Fibroblast of gingiva (primary cell): ENCODE measurements around the gene IGSF10.
"Not testable (repeated sequence)": the region's sequence is repeated elsewhere in the genome, so short reads cannot be mapped to it uniquely, and the experiment has no call there.

Experiments used
- DNase-seq: peaks from one replicate; pipeline ENCODE4 v3.0.0-alpha.2; 2011; ENCODE audit warnings: low read depth

Gene IGSF10

GRCh38 chr3:151460774-151461450 is at the start of gene IGSF10:
TSS of gene IGSF10 (minus strand) at chr3:151461061. CDS start at chr3:151458709, 2,352 bp downstream.
- DNase-seq = no peak

GRCh38 chr3:151509468-151510135 is 48.7 kb upstream of the IGSF10 start:
- DNase-seq = not testable (repeated sequence)

- DNase-seq = no peak
These were observed 43.7 kb upstream of the IGSF10 start for GRCh38 chr3:151504606-151505005.

GRCh38 chr3:151503074-151503473 is 42.2 kb upstream of the IGSF10 start:
- DNase-seq = no peak

- DNase-seq = peak; percentile 36
These were observed 41.2 kb upstream of the IGSF10 start for GRCh38 chr3:151501923-151502632.

GRCh38 chr3:151501171-151501922 is 40.5 kb upstream of the IGSF10 start:
- DNase-seq = peak; percentile 45

- no peak for DNase-seq
These were observed 38.3 kb upstream of the IGSF10 start for GRCh38 chr3:151499168-151499567.

- DNase-seq = no peak
These were observed 30.7 kb upstream of the IGSF10 start for GRCh38 chr3:151491525-151491924.

- not testable (repeated sequence) for DNase-seq
These were observed 27.0 kb upstream of the IGSF10 start for GRCh38 chr3:151487833-151488232.

- no peak for DNase-seq
These were observed 23.2 kb upstream of the IGSF10 start for GRCh38 chr3:151483961-151484520.

- no peak for DNase-seq
These were observed 22.6 kb upstream of the IGSF10 start for GRCh38 chr3:151483488-151483887.

- DNase-seq = no peak
These were observed 19.6 kb upstream of the IGSF10 start for GRCh38 chr3:151480492-151480891.

- no peak for DNase-seq
These were observed 18.6 kb upstream of the IGSF10 start for GRCh38 chr3:151479452-151479851.

GRCh38 chr3:151478335-151478697 is 17.5 kb upstream of the IGSF10 start:
- DNase-seq = peak; percentile 27

GRCh38 chr3:151477591-151478334 is 16.9 kb upstream of the IGSF10 start:
- DNase-seq = no peak

- no peak for DNase-seq
These were observed 15.6 kb upstream of the IGSF10 start for GRCh38 chr3:151476344-151477018.

- peak; percentile 46 for DNase-seq
These were observed 7.5 kb upstream of the IGSF10 start for GRCh38 chr3:151468284-151468917.

- DNase-seq = no peak
These were observed 6.2 kb upstream of the IGSF10 start for GRCh38 chr3:151467069-151467468.

- no peak for DNase-seq
These were observed 2.1 kb upstream of the IGSF10 start for GRCh38 chr3:151462991-151463390.

- no peak for DNase-seq
These were observed 1.5 kb upstream of the IGSF10 start for GRCh38 chr3:151462278-151462780.
